D721Med (cell line): Measurements from ENCODE around the gene RBM17.
"Not testable (repeated sequence)": the region's sequence is repeated elsewhere in the genome, so short reads cannot be mapped to it uniquely, and the experiment has no call there.

Source experiments
- DNase-seq: peaks from one replicate; pipeline ENCODE4 v3.0.0; 2011; ENCODE audit warnings: low spot score; ENCODE audit not compliant: insufficient read length
- FAIRE-seq: peaks from 2 replicates; lab custom pipeline; 2011; peaks lifted over from hg19 to GRCh38; lab: Jason Lieb, UNC
- CTCF ChIP-seq: IDR thresholded peaks from 2 replicates; pipeline ENCODE4 v1.5.1; 2012; ENCODE audit warnings: mild to moderate bottlenecking, control low read depth; ENCODE audit not compliant: insufficient read depth; ENCODE audit errors: missing control alignments

The RBM17 gene

GRCh38 chr10:6058682-6059475, 30.0 kb upstream of the RBM17 start:
- no peak for TF ChIP-seq CTCF
- DNase-seq (no peak), FAIRE-seq (no peak)

- DNase-seq (no peak), FAIRE-seq (no peak)
- TF ChIP-seq CTCF = no peak
These were observed 29.3 kb upstream of the RBM17 start for GRCh38 chr10:6059506-6059905.

GRCh38 chr10:6061056-6061455, 27.8 kb upstream of the RBM17 start:
- FAIRE-seq = no peak

GRCh38 chr10:6062101-6062771, 26.6 kb upstream of the RBM17 start, which contains the start of gene IL2RA:
IL2RA (minus strand) TSS chr10:6062367; CDS start chr10:6062151, 216 bp downstream.
- TF ChIP-seq CTCF = no peak
- DNase-seq (no peak), FAIRE-seq (no peak)

More at GRCh38 chr10:6061056-6061455, 27.8 kb upstream of the RBM17 start:
- TF ChIP-seq CTCF = no peak
- DNase-seq = no peak

GRCh38 chr10:6064119-6064518, 24.7 kb upstream of the RBM17 start:
- DNase-seq (no peak), FAIRE-seq (no peak)
- no peak for TF ChIP-seq CTCF

- not testable (repeated sequence) for FAIRE-seq, DNase-seq
These were observed 24.1 kb upstream of the RBM17 start for GRCh38 chr10:6064726-6065125.

- no peak for DNase-seq
- FAIRE-seq = no peak
- no peak for TF ChIP-seq CTCF
These were observed 23.4 kb upstream of the RBM17 start for GRCh38 chr10:6065406-6065805.
